Measurements from ENCODE around the gene PLEKHO1.

Gene PLEKHO1

GRCh38 chr1:150162582-150162861, 12.8 kb downstream of the PLEKHO1 start:
- no peaks in the 10 kb centered on the region for H3K9me3 ChIP-seq (ENCODE audit: control insufficient read depth, low read length)
- no peak overlapping the region for H3K4me2 ChIP-seq (ENCODE audit: low read length)
- TF ChIP-seq CTCF (IDR thresholded peaks at IDR 0.05) = no peak
- H2AFZ ChIP-seq = peak overlapping the region; percentile 72
- H3K79me2 ChIP-seq = no peaks in the 10 kb centered on the region
- peak overlapping the region; percentile 79 for H3K27ac ChIP-seq
- H3K4me3 ChIP-seq (ENCODE audit: low read depth, low read length) = no peak overlapping the region
- H3K36me3 ChIP-seq (ENCODE audit: control insufficient read depth, insufficient read depth, low read length) = no peaks in the 10 kb centered on the region
- no peaks in the 10 kb centered on the region for H3K27me3 ChIP-seq (ENCODE audit: control insufficient read depth, insufficient read depth, low read length)
- H3K4me1 ChIP-seq = no peaks in the 10 kb centered on the region
- no peak overlapping the region for H3K9ac ChIP-seq

- no peak for TF ChIP-seq CTCF (IDR thresholded peaks at IDR 0.05)
- Histone ChIP-seq H2AFZ (peak overlapping the region; percentile 72), H3K4me2 (ENCODE audit: low read length) (no peak overlapping the region), H3K27ac (peak overlapping the region; percentile 79), H3K4me3 (ENCODE audit: low read depth, low read length) (no peak overlapping the region), H3K27me3 (ENCODE audit: control insufficient read depth, insufficient read depth, low read length) (no peaks in the 10 kb centered on the region), H3K36me3 (ENCODE audit: control insufficient read depth, insufficient read depth, low read length) (no peaks in the 10 kb centered on the region), H3K79me2 (no peaks in the 10 kb centered on the region), H3K4me1 (no peaks in the 10 kb centered on the region), H3K9ac (no peak overlapping the region), H3K9me3 (ENCODE audit: control insufficient read depth, low read length) (no peaks in the 10 kb centered on the region)
These were observed 13.4 kb downstream of the PLEKHO1 start for GRCh38 chr1:150162862-150163706.

GRCh38 chr1:150164224-150164623, 14.5 kb downstream of the PLEKHO1 start:
- Histone ChIP-seq H3K4me1 (no peaks in the 10 kb centered on the region), H2AFZ (no peak overlapping the region), H3K4me2 (ENCODE audit: low read length) (no peak overlapping the region)

GRCh38 chr1:150164779-150165178, 15.1 kb downstream of the PLEKHO1 start:
- Histone ChIP-seq H3K27me3 (ENCODE audit: control insufficient read depth, insufficient read depth, low read length) (no peaks in the 10 kb centered on the region), H2AFZ (no peak overlapping the region), H3K27ac (no peak overlapping the region), H3K4me2 (ENCODE audit: low read length) (no peak overlapping the region), H3K9ac (no peak overlapping the region), H3K4me3 (ENCODE audit: low read depth, low read length) (no peak overlapping the region), H3K9me3 (ENCODE audit: control insufficient read depth, low read length) (no peaks in the 10 kb centered on the region), H3K4me1 (no peaks in the 10 kb centered on the region), H3K79me2 (no peaks in the 10 kb centered on the region), H3K36me3 (ENCODE audit: control insufficient read depth, insufficient read depth, low read length) (no peaks in the 10 kb centered on the region)
- TF ChIP-seq CTCF (IDR thresholded peaks at IDR 0.05) = no peak

More at GRCh38 chr1:150164224-150164623, 14.5 kb downstream of the PLEKHO1 start:
- no peak overlapping the region for H3K4me3 ChIP-seq (ENCODE audit: low read depth, low read length)
- H3K27me3 ChIP-seq (ENCODE audit: control insufficient read depth, insufficient read depth, low read length) = no peaks in the 10 kb centered on the region
- no peaks in the 10 kb centered on the region for H3K9me3 ChIP-seq (ENCODE audit: control insufficient read depth, low read length)
- no peak overlapping the region for H3K27ac ChIP-seq
- TF ChIP-seq CTCF (IDR thresholded peaks at IDR 0.05) = no peak
- H3K79me2 ChIP-seq = no peaks in the 10 kb centered on the region
- no peaks in the 10 kb centered on the region for H3K36me3 ChIP-seq (ENCODE audit: control insufficient read depth, insufficient read depth, low read length)
- no peak overlapping the region for H3K9ac ChIP-seq

Measured in parathyroid adenoma (tissue), 2 donors.